ENCODE measurements around the gene NOP9.

DNA sequence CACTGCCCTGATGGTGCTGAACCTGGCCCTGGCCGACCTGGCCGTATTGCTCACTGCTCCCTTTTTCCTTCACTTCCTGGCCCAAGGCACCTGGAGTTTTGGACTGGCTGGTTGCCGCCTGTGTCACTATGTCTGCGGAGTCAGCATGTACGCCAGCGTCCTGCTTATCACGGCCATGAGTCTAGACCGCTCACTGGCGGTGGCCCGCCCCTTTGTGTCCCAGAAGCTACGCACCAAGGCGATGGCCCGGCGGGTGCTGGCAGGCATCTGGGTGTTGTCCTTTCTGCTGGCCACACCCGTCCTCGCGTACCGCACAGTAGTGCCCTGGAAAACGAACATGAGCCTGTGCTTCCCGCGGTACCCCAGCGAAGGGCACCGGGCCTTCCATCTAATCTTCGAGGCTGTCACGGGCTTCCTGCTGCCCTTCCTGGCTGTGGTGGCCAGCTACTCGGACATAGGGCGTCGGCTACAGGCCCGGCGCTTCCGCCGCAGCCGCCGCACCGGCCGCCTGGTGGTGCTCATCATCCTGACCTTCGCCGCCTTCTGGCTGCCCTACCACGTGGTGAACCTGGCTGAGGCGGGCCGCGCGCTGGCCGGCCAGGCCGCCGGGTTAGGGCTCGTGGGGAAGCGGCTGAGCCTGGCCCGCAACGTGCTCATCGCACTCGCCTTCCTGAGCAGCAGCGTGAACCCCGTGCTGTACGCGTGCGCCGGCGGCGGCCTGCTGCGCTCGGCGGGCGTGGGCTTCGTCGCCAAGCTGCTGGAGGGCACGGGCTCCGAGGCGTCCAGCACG is 16.4 kb downstream of the NOP9 start:
- TF ChIP-seq POLR2AphosphoS5 (IDR thresholded peaks at IDR 0.05; ENCODE audit: low read depth, low read length) = no peak
- no peak for TF ChIP-seq POLR2A (IDR thresholded peaks at IDR 0.05; ENCODE audit: low read depth, low read length)
- TF ChIP-seq PAX5 (IDR thresholded peaks at IDR 0.05; ENCODE audit: insufficient read depth, low read length, severe bottlenecking) = no peak
- no peak for TF ChIP-seq TAF1 (IDR thresholded peaks at IDR 0.05; ENCODE audit: low read depth, low read length)

Data from GM12891 (cell line).